Urinary bladder (tissue), 4 donors: ENCODE results near the gene PLPP3. TPM values are rescaled to one million over a fixed set of nuclear protein-coding genes. Genes with fewer than 3 reads are reported as not detected.

Experiments used
- DNase-seq: peaks from one replicate; pipeline ENCODE4 v3.0.0-alpha.2; 2015; ENCODE audit errors: extremely low spot score
- H3K27ac ChIP-seq: one replicate; pipeline ENCODE4 v1.5.1; 2013; ENCODE audit warnings: low read depth, mild to moderate bottlenecking, moderate library complexity
- H3K36me3 ChIP-seq: one replicate; pipeline ENCODE4 v1.6.1; 2013; ENCODE audit warnings: mild to moderate bottlenecking, moderate library complexity; ENCODE audit not compliant: insufficient read depth
- H3K4me1 ChIP-seq: one replicate; pipeline ENCODE4 v1.6.1; 2013; ENCODE audit warnings: mild to moderate bottlenecking, moderate library complexity; ENCODE audit not compliant: insufficient read depth
- H3K4me3 ChIP-seq: one replicate; pipeline ENCODE4 v1.5.1; 2013; ENCODE audit warnings: low read depth, low read length
- WGBS: extraction: QIAGEN DNeasy Blood & Tissue Kit; methylation state at CpG from one replicate; pipeline ENCODE4 v1.1.7; 2013; 5-methylcytosine and 5-hydroxymethylcytosine counted together
- polyA plus RNA-seq: library from polyadenylated mRNA; stranded (reverse); fragments of 200-250 nt; gene quantifications from one replicate; pipeline ENCODE4 v1.2.3, GENCODE V29; 2013
- total RNA-seq: library from RNA; depleted of rRNA; stranded (reverse); fragments of >200 nt; gene quantifications from one replicate; pipeline ENCODE4 v1.2.3, GENCODE V29; 2014
- donor health status: healthy with polysubstance abuse.
- donor health status: healthy.

PLPP3 gene
- total and polyA plus RNA-seq, 2 donors = 256 to 263 TPM

DNA sequence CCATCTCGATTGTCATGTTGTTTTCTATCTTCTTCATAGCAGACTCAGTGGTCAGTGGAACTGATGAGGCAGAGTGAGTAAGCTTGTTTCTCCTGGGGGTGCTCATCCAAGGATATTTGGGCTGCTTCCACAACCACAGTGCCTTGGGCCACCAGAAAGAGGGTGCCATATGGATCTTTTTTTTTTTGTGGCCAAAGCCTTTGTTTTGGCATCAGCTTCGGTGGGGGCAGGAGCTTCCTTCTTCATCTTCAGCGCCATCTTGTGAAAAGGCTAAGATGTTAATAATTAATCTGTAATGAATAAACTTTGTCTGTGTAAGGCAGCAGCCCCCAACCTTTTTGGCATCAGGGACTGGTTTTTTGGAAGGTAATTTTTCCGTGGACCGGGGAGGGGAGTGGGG, 6.6 kb upstream of the PLPP3 start:
- Histone ChIP-seq H3K4me3 (no peak overlapping the region), H3K36me3 (no peaks in the 10 kb centered on the region), H3K4me1 (no peaks in the 10 kb centered on the region), H3K27ac (no peak overlapping the region)
- 85% methylated on average over 5 of the region's 5 CpGs for WGBS
- DNase-seq = no peak

- Histone ChIP-seq H3K4me3 (no peak overlapping the region), H3K27ac (no peak overlapping the region), H3K4me1 (no peaks in the 10 kb centered on the region), H3K36me3 (no peaks in the 10 kb centered on the region)
- 22% methylated on average over 5 of the region's 5 CpGs for WGBS
- DNase-seq = no peak
Observed at GRCh38 chr1:56584910-56585528, 5.7 kb upstream of the PLPP3 start.

DNA sequence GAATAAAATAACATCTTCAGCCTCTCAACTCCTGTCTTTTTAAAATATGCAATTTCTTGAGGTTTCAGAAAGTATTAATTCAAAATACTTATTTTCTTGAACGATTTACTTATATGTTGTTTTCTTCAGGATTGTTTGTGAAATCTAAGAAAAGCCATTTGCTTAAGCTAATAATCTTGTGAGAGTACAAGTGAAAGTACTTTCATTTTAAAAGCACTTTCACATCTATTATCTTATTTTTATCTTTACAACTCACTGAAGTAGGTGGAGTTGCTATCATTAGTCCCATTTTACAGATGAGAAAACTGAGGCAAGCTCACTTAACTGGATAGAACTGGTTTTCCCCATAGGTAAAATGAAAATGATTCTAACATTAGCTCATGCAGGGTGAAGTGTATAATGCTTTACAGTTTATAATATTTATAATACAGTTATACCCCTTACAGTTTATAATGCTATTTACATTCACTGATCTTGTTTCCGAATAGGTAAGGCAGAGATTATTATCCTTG, 4.7 kb upstream of the PLPP3 start:
- WGBS = 86% methylated on average over 2 of the region's 2 CpGs
- H3K36me3 ChIP-seq = no peaks in the 10 kb centered on the region
- no peak overlapping the region for H3K27ac ChIP-seq
- no peak for DNase-seq
- H3K4me1 ChIP-seq = no peaks in the 10 kb centered on the region
- H3K4me3 ChIP-seq = no peak overlapping the region

GRCh38 chr1:56580771-56581170, 1.4 kb upstream of the PLPP3 start:
- H3K27ac ChIP-seq = no peak overlapping the region
- H3K4me3 ChIP-seq = no peak overlapping the region
- no peaks in the 10 kb centered on the region for H3K4me1 ChIP-seq
- 96% methylated on average over 10 of the region's 10 CpGs for WGBS
- DNase-seq = no peak
- H3K36me3 ChIP-seq = no peaks in the 10 kb centered on the region

DNA sequence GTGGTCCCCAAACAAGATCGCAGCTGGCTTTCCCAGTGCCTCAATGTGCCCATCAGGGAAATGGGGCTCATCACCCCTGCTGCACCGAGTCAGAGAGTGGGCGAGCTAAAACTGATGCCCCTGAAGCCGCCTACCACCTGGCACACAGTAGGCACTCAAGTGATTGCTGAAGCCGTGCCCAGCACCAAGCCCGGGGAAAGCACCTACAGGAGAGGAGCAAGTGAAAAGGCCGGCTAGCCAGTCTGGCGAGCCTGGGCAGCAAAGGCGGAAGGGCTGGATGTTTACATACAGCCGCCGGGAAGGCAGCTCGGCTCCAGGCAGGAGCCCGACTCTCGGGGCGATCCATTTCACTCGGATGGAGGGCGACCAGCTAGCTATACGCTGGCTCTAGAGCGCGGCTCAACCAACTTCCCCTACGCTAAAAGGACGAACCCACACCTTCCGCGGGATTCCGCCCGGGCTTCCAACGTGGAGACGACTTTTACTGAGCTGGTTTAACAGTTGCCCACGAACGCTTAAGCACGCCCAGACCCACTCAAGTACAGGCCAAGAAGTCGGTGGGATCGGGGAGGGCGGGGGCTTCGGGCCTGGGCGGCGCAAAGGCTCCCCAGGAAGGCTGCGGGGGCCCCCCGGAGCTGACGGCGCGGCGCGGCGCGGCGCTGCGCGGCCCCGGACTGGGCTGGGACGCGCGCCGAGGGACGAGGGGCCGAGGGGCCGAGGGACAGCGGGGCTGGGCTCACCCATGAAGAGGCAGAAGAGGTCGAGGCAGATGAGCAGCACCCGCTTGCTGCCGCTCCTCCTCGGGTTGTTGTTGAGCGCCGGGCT, 1.0 kb downstream of the PLPP3 start:
- H3K4me1 ChIP-seq = no peaks in the 10 kb centered on the region
- H3K36me3 ChIP-seq = peaks cover 2% of the 10 kb centered on the region
- DNase-seq = no peak
- H3K27ac ChIP-seq = peak overlapping the region; percentile 90
- H3K4me3 ChIP-seq = peak overlapping the region; percentile 93
- WGBS = 1% methylated on average over 64 of the region's 64 CpGs

DNA sequence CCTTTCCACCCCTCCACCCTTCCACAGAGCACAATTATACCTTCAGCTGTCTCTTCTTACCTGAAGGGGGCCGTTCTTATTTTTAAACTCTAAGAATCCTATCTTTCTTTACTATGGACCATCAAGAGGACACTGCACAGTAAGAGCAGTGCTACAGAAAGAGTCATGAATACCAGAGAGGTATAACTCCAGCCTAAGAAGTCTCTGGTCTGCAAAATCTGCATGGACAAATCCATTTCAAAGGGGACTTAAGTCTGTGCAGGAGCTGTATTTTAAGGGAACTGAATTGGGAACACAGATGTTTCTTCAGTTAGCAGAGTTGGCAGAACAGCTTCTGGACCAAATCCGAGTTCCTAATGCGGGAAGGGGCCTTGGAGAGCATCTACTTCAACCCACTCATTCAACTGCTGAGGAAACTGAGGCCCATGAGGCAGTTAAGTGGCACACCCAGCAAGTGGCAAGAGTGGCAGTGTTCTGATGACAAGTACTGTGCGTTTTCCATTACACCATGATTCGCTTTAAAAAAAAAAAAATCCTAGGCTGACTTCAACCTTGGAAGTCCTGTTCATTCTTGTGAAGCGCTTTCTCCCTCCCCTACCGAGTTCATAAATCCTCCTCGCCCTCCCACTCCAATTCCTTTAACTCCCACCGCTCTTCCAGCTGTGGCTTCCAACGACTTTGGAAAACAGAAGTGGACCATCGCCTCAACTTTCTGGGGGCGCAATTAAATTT, 1.8 kb downstream of the PLPP3 start:
- no peak for DNase-seq
- Histone ChIP-seq H3K27ac (peak overlapping the region; percentile 90), H3K4me3 (peak overlapping the region; percentile 93), H3K4me1 (no peaks in the 10 kb centered on the region), H3K36me3 (peaks cover 3% of the 10 kb centered on the region)
- WGBS = 12% methylated on average over 12 of the region's 12 CpGs

DNA sequence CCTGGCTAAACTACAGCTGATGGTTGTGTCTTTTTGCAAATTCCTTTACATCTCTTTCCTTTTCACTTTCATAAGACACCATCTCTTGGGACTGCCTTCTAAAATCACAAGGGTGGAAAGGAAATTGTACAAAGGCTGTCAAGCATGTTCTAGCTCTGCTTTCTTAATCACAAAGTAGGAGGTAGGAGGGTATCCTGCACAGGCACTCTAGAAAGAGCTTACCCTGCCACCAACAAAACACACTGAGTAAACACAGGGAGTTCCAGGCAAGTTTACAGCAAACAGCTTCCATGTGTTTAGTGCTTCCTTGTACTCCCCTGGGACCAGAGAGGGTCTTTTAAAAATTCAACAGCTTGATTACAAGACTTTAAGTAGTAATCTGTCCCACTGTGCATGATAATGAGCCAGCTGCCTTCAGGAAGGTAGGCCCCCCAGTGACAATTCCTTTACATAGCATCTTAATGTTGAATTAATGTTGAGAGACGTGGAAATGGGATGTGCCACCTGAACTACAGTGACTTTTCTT, 2.4 kb downstream of the PLPP3 start:
- DNase-seq = no peak
- WGBS = 4% methylated on average over 1 of the region's 1 CpG
- Histone ChIP-seq H3K27ac (no peak overlapping the region), H3K36me3 (peaks cover 3% of the 10 kb centered on the region), H3K4me3 (peak overlapping the region; percentile 93), H3K4me1 (no peaks in the 10 kb centered on the region)

DNA sequence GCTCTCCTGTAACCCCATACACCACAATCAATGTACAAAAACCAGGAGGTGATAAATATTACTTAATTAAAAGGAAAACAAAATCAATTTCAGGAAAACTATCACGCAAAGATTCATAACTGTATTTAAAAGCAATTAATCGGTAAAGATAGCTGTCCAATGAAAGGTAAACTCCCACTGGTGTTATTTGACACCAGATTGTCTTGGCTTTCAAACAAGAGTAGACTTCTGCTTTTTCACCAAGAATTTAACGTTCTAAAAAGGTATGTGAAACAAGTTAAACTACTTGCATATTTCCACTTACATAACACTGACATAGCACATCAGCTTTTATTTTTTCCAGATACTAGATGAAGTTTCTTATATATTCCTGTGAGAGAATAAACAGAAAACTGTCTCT, 3.5 kb downstream of the PLPP3 start:
- peaks cover 3% of the 10 kb centered on the region for H3K36me3 ChIP-seq
- whole genome bisulfite sequencing = 24% methylated on average over 3 of the region's 3 CpGs
- no peak overlapping the region for H3K27ac ChIP-seq
- peak overlapping the region; percentile 25 for H3K4me3 ChIP-seq
- DNase-seq = no peak
- no peaks in the 10 kb centered on the region for H3K4me1 ChIP-seq

DNA sequence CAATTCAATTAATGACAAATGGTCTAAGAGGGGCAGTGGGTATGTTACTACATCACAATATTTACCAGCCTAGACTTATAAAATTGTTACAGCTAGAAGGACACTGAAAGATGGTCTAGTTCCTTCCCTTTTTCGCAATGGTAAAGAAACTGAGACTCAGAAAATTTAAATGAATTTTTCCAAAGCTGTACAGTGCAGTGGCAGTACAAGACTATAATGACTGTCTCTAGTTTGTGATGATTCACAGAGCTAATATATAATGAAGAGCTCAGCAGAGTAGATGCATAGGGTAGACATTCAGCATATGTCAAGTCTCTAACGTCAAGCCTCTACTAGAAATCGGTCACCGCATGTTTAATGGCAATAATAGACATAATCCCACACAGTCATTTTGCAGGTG, 4.6 kb downstream of the PLPP3 start:
- peak overlapping the region; percentile 25 for H3K4me3 ChIP-seq
- DNase-seq = no peak
- WGBS = 62% methylated on average over 4 of the region's 4 CpGs
- peaks cover 1% of the 10 kb centered on the region for H3K4me1 ChIP-seq
- no peak overlapping the region for H3K27ac ChIP-seq
- H3K36me3 ChIP-seq = peaks cover 3% of the 10 kb centered on the region

DNA sequence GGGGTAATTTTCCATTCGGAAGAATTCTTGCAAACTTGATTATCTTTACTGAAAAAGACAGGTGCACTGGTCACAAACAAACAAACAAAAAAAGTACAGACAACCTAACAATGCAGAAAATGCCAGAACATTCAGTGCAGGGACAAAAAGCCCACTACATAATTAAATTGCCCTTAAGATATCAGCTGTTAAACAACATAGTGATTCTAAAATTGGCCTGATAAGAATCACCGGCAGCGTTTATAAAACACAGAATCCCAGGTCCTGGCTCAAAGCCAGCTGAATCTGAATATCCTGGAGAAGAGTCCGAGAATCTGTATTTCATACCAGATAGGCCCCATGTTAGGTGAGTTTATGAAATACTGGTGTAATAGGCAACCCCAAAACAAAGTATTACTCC, 6.1 kb downstream of the PLPP3 start:
- H3K4me3 ChIP-seq = peak overlapping the region; percentile 21
- DNase-seq = no peak
- WGBS = 23% methylated on average over 4 of the region's 4 CpGs
- H3K36me3 ChIP-seq = peaks cover 3% of the 10 kb centered on the region
- peaks cover 1% of the 10 kb centered on the region for H3K4me1 ChIP-seq
- no peak overlapping the region for H3K27ac ChIP-seq

- H3K27ac ChIP-seq = no peak overlapping the region
- H3K4me1 ChIP-seq = peaks cover 1% of the 10 kb centered on the region
- peaks cover 3% of the 10 kb centered on the region for H3K36me3 ChIP-seq
- H3K4me3 ChIP-seq = no peak overlapping the region
- 57% methylated on average over 4 of the region's 4 CpGs for WGBS
- no peak for DNase-seq
Observed at GRCh38 chr1:56572334-56573050, 6.9 kb downstream of the PLPP3 start.

DNA sequence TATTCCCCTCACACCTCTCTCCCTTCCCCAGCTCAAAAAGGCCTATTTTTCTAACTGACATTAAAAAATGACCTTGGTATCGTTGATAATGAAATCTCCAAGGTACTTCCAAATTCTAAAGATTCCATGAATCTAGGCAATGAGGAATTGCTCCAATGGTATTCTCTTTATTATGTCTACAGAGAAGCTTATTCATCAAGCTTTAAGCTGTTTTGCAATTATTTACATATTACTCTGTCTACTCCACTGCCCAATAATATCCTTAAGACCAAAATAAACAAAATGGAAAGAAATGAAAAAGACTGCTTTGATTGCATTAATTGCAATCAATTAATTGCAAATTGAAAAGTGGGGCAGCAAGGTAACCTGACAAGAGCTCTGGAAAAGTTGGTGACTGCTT, 7.9 kb downstream of the PLPP3 start:
- peaks cover 1% of the 10 kb centered on the region for H3K4me1 ChIP-seq
- WGBS = 49% methylated on average over 1 of the region's 1 CpG
- DNase-seq = no peak
- peaks cover 3% of the 10 kb centered on the region for H3K36me3 ChIP-seq
- no peak overlapping the region for H3K4me3 ChIP-seq
- H3K27ac ChIP-seq = no peak overlapping the region

DNA sequence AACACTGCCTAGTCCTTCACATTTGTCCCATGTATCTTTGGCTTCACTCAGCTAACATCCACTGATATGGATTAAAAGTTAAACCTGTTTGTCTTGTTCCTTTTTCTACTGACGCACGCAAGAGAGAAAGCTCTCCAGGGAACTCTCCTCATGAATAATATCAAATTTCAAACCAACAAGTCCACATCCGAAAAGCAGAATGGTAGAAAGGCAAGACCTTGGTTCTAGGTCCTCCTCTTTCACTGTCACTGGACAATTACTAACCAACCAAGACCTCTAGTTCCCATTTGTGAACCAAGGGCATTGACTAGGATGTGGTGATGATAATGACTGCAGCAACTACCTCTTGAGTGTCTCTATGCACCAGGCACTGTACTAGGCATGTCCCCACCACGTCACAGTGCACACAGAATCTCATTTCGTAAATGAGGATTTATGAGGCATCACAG, 8.4 kb downstream of the PLPP3 start:
- Histone ChIP-seq H3K36me3 (peaks cover 3% of the 10 kb centered on the region), H3K27ac (peak overlapping the region; percentile 61), H3K4me1 (peaks cover 1% of the 10 kb centered on the region), H3K4me3 (no peak overlapping the region)
- DNase-seq = peak; percentile 39
- WGBS = 51% methylated on average over 5 of the region's 5 CpGs
